Inferior parietal cortex (tissue), 1 donor: Measurements from ENCODE around the gene PNN.
"Not testable (repeated sequence)": the region's sequence is repeated elsewhere in the genome, so short reads cannot be mapped to it uniquely, and the experiment has no call there.

ENCODE experiments used
- DNase-seq: peaks from one replicate; pipeline ENCODE4 v3.0.0-alpha.2; 2016; ENCODE audit errors: extremely low spot score

Gene PNN

GRCh38 chr14:39174560-39175444, at the start of gene PNN:
Gene PNN, plus strand, starts transcription at chr14:39175254. Its CDS starts 26 bp downstream, at chr14:39175280.
- peak; percentile 98 for DNase-seq

DNA sequence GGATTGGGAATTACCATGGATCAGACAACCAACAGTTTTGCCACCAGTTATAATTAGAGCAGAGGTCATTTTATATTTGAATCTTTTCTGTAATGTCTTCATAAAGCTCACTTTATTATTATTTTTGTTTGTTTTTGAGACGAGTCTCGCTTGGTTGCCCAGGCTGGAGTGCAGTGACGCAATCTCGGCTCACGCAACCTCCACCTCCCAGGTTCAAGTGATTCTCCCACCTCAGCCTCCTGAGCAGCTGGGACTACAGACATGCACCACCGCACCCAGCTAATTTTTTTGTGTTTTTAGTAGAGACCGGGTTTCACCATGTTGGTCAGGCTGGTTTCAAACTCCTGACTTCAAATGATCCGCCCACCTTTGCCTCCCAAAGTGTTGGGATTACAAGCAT, 37.2 kb upstream of the PNN start:
- not testable (repeated sequence) for DNase-seq

GRCh38 chr14:39138440-39138839, 36.6 kb upstream of the PNN start:
- no peak for DNase-seq

GRCh38 chr14:39140170-39140569, 34.9 kb upstream of the PNN start:
- DNase-seq, result no peak

DNA sequence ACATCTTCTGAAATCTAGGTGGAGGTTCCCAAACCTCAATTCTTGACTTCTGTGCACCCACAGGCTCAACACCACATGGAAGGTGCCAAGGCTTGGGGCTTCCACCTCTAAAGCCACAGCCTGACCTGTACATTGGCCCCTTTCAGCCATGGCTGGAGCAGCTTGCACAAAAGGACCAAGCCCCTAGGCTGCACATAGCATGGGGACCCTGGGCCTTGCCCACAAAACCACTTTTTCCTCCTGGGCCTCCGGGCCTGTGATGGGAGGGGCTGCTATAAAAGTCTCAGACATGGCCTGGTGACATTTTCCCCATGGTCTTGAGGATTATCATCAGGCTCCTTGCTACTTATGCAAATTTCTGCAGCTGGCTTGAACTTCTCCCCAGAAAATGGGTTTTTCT, 33.4 kb upstream of the PNN start:
- DNase-seq, result not testable (repeated sequence)

GRCh38 chr14:39143226-39143625, 31.8 kb upstream of the PNN start:
- DNase-seq, result not testable (repeated sequence)

DNA sequence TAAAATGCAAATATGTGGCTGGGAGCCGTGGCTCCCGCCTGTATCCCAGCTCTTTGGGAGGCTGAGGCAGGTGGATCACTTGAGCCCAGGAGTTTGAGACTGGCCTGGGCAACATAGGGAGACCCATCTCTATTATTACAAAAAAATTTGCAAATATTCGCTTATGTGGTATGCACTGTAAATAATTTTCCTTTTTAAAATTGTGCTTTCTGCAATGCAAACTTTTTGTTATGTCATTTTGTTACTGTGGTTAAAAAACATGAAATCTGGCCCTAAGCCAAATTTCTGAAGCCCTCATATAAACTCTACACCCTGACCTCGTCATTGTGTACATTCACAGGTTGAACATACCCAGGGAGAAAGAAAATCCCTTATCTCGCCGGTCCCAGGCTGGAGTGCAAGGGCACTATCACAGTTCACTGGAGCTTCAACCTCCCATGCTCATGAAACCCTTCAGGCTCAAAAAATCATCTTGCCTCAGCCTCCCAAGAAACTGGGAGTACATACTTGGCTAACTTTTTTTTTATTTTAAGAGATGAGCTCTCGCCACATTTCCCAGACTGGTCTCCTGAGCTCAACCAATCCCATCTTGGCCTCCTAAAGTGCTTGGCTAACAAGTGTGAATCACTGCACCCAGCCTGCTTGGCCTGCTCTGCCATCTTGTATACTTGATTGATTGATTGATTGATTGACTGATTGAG, 29.6 kb upstream of the PNN start:
- peak; percentile 22 for DNase-seq

GRCh38 chr14:39154594-39155189, 20.4 kb upstream of the PNN start:
- no peak for DNase-seq

DNA sequence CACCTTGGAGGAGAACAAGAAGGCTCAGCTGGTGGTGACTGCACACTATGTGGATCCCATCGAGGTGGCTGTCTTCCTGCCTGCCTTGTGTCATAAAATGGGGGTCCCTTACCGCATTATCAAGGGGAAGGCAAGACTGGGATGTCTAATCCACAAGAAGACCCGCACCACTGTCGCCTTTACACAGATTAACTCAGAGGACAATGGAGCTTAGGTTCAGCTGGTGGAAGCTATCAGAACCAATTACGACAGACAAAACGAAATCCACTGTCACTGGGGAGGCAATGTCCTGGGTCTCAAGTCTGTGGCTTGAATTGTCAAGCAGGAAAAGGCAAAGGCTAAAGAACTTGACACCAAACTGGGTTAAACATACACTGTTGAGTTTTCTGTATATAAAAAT, 17.6 kb upstream of the PNN start:
- DNase-seq, result no peak

GRCh38 chr14:39158222-39158858, 16.7 kb upstream of the PNN start:
- no peak for DNase-seq

DNA sequence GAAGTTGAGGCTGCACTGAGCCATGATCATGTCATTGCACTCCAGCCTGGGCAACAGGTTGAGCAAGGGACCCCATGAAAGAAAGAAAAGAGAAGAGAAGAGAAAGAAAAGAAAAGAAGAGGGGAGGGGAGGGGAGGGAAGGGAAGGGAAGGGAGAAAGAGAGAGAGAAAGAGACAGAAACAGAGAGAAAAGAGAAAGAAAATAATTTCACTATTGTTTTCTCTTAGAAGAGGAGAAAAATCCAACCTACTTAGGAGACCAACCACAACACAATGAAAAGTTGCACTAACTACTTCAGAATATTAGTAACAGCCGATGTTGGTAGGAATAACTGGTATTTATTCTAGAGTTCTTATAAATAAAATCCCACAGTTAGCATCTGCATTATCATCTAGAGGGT, 14.6 kb upstream of the PNN start:
- DNase-seq, result no peak

DNA sequence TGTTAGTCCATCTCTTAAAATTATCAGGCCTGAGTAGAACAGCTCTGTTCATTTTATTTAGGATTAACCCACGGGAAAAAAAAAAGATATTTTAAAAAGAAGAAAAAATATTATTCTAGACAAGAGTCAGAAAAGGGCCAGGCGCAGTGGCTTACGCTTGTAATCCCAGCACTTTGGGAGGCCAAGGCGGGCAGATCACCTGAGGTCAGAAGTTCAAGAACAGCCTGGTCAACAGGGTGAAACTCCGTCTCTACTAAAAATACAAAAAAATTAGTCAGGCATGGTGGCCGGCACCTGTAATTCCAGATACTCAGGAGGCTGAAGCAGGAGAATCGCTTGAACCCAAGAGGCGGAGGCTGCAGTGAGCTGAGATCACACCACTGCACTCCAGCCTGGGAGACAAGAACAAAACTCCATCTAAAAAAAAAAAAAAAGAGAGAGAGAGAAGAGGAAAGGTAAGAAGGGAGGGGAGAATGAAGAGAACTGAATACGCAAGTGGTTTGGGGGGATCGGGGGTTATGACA, 7.2 kb upstream of the PNN start:
- DNase-seq, result not testable (repeated sequence)

DNA sequence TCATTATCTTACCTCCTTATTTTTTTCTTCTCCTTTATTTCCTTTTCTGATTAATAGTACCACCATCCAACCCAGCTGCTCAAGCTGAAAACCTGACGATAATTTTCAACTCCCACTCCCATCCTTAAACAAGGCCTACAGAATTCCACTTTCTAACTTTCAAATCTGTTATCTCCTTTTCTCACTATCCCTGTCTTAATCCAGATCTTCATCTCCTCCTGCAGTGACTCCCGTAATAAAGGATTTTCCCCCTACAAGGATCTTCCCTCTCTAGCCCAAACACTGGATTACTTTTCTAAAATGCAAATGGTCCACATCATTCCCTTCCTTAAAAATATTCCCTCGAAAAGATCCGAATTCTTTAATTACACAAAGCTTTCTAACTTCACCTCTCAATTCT, 6.5 kb upstream of the PNN start:
- no peak for DNase-seq

GRCh38 chr14:39169541-39169900, 5.5 kb upstream of the PNN start:
- DNase-seq, result no peak

DNA sequence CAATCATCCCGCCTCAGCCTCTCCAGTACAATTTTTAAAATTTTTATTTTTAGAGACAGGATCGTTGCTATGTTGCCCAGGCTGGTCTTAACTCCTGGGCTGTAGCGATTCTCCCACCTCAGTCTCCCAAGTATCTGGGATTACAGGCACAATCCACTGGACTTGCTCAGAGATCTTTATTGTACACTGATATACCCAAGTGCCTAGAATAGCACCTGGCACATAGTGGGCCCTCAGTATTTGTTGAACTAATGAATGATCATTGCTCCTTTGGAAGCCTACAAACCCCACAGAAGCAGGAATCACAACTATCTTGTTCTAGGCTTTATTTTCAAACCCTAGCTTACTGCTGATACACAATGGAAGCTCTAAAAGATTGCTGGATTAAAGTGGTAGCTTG, 1.9 kb upstream of the PNN start:
- no peak for DNase-seq

GRCh38 chr14:39175445-39176262, 600 bp downstream of the PNN start:
- DNase-seq, result no peak

- DNase-seq, result no peak
These were observed 1.5 kb downstream of the PNN start for GRCh38 chr14:39176263-39177167.

- DNase-seq, result no peak
These were observed 2.1 kb downstream of the PNN start for GRCh38 chr14:39177168-39177545.

DNA sequence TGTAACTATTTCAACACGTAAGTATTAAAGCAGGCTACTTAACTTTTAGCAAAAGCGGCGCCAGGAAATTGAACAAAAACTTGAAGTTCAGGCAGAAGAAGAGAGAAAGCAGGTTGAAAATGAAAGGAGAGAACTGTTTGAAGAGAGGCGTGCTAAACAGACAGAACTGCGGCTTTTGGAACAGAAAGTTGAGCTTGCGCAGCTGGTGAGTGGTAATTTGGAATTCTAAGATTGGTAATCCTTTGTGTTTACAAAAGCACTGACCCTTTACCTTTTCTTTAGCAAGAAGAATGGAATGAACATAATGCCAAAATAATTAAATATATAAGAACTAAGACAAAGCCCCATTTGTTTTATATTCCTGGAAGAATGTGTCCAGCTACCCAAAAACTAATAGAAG, 4.0 kb downstream of the PNN start:
- DNase-seq, result no peak

GRCh38 chr14:39180553-39180952, 5.5 kb downstream of the PNN start:
- DNase-seq, result no peak
